Transverse colon (tissue), 4 donors: ENCODE results near the gene PIEZO1.

Experiments
- POLR2A ChIP-seq: fragments of 450-650 bp; IDR thresholded peaks from one replicate; pipeline ENCODE4 v1.6.1; 2016; ENCODE audit warnings: antibody characterized with exemption, mild to moderate bottlenecking, moderate library complexity
- POLR2AphosphoS5 ChIP-seq, 3 donors: sonication (generic); formaldehyde crosslinking; IDR thresholded peaks; one replicate each; pipeline ENCODE4 v1.6.1; 2016; ENCODE audit warnings: antibody characterized with exemption in 3 of 3
- TF ChIP-seq, protein P1 (sequence below), 5 experiments: fragments of 200-600 bp in 3 of 5; fragments of 450-650 bp in 2 of 5; sonication (generic) in 3 of 5; IDR thresholded peaks; 1 replicate in 2 of 5; 2 replicates in 3 of 5; pipeline ENCODE4 v1.5.1; 2016 to 2017; ENCODE audit warnings: antibody characterized with exemption in 5 of 5, inconsistent platforms in 3 of 5, mild to moderate bottlenecking in 2 of 5, moderate library complexity in 1 of 5

DNA sequence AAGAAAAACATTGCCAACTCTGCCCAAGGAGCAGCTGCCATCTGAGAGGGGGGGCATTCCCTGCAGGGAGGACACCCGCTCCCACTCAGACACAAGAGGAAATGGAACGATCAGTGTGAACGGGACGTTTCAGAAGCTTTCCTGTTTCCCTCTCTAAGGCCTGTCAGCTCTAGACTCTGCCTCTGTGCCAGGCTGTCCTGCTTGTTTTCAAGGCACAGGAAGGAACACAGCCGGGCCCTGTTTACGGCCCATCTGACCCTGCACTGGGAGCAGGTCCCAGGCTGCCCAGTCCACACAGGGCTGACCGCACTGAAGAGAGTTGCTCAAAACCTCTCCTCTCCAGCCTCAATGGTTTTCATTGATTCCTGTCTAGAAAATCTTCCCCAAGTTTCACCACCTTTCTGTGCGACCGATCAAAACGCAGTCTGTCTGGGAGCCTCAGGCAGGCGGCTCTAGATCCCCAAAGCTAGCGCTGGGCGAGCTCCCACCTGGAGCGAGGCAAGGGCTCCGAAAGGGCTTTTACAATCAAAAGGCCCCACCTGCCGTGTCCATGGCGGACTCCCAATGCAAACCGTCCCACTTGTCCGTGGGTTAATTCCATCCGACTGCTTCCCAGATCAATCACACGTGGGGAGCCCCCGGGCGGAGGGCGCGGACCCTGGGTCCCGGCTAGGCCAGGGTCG lies 1.5 kb downstream of the PIEZO1 start:
- TF ChIP-seq, protein P1, sequence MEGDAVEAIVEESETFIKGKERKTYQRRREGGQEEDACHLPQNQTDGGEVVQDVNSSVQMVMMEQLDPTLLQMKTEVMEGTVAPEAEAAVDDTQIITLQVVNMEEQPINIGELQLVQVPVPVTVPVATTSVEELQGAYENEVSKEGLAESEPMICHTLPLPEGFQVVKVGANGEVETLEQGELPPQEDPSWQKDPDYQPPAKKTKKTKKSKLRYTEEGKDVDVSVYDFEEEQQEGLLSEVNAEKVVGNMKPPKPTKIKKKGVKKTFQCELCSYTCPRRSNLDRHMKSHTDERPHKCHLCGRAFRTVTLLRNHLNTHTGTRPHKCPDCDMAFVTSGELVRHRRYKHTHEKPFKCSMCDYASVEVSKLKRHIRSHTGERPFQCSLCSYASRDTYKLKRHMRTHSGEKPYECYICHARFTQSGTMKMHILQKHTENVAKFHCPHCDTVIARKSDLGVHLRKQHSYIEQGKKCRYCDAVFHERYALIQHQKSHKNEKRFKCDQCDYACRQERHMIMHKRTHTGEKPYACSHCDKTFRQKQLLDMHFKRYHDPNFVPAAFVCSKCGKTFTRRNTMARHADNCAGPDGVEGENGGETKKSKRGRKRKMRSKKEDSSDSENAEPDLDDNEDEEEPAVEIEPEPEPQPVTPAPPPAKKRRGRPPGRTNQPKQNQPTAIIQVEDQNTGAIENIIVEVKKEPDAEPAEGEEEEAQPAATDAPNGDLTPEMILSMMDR (IDR thresholded peaks at IDR 0.05), result no peak
- TF ChIP-seq POLR2AphosphoS5 (IDR thresholded peaks at IDR 0.05) (peak; percentile 32 to 40 (median 36)), POLR2A (no peak)
